Bronchial epithelial cell (primary cell): ENCODE results near the gene RPS6KA4. TPM values are rescaled to one million over a fixed set of nuclear protein-coding genes. Genes with fewer than 3 reads are reported as not detected.
A peak's percentile ranks its signal among the peaks of the same experiment; 100 is the strongest.

Experiments used
- DNase-seq: peaks from one replicate; pipeline ENCODE4 v3.0.0-alpha.2; 2010; ENCODE audit warnings: low read depth
- FAIRE-seq: peaks from 2 replicates; lab custom pipeline; 2011; peaks lifted over from hg19 to GRCh38; lab: Jason Lieb, UNC
- H3K27me3 ChIP-seq: 2 replicates; pipeline ENCODE4 v1.5.1; 2011; ENCODE audit warnings: low read length; ENCODE audit not compliant: control insufficient read depth, insufficient read depth
- H3K36me3 ChIP-seq: 2 replicates; pipeline ENCODE4 v1.5.1; 2011; ENCODE audit warnings: low read length; ENCODE audit not compliant: control insufficient read depth, insufficient read depth
- H3K4me3 ChIP-seq: 2 replicates; pipeline ENCODE4 v1.5.1; 2011; ENCODE audit warnings: mild to moderate bottlenecking, low read depth, low read length, control low read depth
- total RNA-seq: library from RNA; depleted of rRNA; stranded (reverse); fragments of >200 nt; gene quantifications from 2 replicates; pipeline ENCODE4 v1.2.1, GENCODE V29; 2014
- TF ChIP-seq, protein P1 (sequence below): IDR thresholded peaks from 2 replicates; pipeline ENCODE4 v1.5.1; 2011; ENCODE audit warnings: mild to moderate bottlenecking, moderate library complexity, low read length, control low read depth, inconsistent platforms; ENCODE audit not compliant: insufficient read depth, severe bottlenecking

The RPS6KA4 gene
- total RNA-seq, 1 donor from 2014 or later = 59.5 TPM

DNA sequence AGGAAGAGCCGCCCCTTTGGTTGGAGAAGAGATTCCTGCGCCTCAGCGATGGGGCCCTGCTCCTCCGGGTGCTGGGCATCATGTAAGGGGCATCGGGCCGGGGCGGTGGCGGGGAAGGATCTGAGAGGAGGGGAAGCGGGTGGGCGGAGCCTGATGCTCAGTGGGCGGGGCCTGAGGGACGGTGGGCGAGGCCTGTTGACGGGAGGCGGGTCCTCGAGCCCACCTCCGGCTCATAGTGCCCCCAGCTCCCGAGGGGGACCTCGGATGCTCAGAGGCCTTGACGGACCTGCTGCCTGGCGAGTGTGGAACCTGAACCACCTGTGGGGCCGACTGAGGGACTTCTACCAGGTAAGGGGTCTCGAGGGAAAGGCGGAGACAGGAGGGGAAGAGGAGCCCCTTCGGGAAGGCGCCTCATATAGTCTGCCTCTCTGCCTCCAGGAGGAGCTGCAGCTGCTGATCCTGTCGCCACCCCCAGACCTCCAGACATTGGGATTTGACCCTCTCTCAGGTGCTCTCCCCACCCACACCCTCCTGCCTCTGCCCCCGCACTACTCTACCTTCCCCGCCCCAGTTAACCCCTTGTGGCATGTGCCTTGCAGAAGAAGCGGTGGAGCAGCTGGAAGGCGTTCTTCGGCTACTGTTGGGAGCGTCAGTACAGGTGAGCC is 18.2 kb upstream of the RPS6KA4 start:
- Histone ChIP-seq H3K36me3 (no peaks in the 10 kb centered on the region), H3K4me3 (no peak overlapping the region), H3K27me3 (no peaks in the 10 kb centered on the region)
- no peak for FAIRE-seq
- TF ChIP-seq, protein P1, sequence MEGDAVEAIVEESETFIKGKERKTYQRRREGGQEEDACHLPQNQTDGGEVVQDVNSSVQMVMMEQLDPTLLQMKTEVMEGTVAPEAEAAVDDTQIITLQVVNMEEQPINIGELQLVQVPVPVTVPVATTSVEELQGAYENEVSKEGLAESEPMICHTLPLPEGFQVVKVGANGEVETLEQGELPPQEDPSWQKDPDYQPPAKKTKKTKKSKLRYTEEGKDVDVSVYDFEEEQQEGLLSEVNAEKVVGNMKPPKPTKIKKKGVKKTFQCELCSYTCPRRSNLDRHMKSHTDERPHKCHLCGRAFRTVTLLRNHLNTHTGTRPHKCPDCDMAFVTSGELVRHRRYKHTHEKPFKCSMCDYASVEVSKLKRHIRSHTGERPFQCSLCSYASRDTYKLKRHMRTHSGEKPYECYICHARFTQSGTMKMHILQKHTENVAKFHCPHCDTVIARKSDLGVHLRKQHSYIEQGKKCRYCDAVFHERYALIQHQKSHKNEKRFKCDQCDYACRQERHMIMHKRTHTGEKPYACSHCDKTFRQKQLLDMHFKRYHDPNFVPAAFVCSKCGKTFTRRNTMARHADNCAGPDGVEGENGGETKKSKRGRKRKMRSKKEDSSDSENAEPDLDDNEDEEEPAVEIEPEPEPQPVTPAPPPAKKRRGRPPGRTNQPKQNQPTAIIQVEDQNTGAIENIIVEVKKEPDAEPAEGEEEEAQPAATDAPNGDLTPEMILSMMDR = peak; percentile 3
- no peak for DNase-seq

- H3K27me3 ChIP-seq = no peaks in the 10 kb centered on the region
- DNase-seq = no peak
- H3K36me3 ChIP-seq = no peaks in the 10 kb centered on the region
- H3K4me3 ChIP-seq = no peak overlapping the region
- TF ChIP-seq, protein P1 = no peak
- FAIRE-seq = no peak
Observed at GRCh38 chr11:64341429-64341828, 17.5 kb upstream of the RPS6KA4 start.

DNA sequence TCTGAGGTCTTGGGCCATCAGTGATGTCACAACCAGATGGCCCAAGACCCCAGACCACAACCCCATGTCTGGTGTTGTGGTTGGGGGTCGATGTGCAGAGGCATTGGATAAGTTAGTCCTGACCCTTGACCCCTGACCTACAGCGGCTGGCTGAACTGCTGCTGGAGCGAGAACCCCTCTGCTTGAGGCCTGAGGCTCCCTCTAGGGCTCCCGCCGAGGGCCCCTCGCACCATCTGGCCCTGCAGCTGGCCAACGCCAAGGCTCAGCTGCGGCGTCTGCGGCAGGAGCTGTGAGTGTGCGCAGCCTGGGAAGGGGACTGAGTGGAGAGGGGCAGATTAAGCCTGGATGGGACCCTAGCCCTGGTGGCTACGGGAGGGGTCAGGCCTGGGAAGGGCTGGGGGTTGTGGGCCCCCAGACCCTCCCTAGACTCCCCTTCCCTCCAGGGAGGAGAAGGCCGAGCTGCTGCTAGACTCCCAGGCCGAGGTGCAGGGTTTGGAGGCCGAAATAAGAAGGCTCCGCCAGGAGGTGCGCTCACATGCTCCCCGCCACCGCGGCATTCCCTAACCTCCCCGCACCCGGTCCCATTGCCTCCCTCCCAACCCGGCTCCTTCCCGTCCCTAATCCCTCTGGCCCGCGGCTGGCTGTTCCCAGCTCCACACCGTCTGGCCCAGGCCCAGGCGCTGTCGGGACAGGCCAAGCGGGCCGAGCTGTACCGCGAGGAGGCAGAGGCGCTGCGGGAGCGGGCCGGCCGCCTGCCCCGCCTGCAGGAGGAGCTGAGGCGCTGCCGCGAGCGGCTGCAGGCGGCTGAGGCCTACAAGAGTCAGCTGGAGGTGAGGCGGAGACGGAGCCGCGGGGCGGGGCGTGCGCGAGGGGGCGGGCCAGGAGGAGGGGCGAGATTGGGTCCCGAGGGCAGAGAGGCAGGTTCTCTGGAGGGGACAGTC is 16.8 kb upstream of the RPS6KA4 start:
- no peaks in the 10 kb centered on the region for H3K36me3 ChIP-seq
- peak overlapping the region; percentile 30 for H3K4me3 ChIP-seq
- FAIRE-seq = no peak
- no peaks in the 10 kb centered on the region for H3K27me3 ChIP-seq
- peak; percentile 81 for DNase-seq
- TF ChIP-seq, protein P1 = peak; percentile 64

DNA sequence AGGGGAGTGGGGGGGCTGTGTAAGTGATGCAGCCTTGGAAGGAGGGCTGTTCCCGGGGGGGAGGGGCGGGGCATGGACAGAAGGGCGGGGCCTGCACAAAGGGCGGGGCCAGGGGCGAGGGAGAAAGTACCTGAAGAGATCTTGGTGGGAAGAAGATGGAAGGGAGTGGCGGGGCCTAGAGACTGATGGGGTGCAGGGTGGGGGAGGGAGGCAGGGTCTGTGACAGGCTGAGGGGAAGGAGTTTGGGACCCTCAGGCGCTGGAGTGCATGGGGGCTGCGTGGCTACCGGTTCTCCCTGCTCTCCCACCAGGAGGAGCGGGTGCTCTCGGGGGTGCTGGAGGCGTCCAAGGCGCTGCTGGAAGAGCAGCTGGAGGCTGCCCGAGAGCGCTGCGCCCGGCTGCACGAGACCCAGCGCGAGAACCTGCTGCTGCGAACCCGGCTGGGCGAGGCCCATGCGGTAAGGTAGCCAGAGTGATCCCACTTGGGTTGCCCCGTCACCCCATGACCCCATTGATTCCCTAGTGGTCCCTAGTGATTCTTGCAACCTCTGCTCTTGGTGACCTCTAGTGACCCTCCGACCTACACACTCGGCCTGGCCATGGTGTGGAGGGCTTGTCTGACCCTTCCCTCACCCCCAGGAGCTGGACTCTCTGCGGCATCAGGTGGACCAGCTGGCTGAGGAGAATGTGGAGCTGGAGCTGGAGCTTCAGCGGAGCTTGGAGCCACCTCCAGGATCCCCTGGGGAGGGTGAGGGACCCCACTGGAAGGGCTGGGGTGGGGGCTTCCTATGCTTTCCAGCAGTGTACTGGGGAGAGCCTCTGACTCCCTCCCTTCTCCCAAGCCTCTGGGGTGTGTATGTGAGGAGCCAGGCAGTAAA is 15.9 kb upstream of the RPS6KA4 start:
- no peak for FAIRE-seq
- peak overlapping the region; percentile 29 for H3K4me3 ChIP-seq
- TF ChIP-seq, protein P1 = no peak

DNA sequence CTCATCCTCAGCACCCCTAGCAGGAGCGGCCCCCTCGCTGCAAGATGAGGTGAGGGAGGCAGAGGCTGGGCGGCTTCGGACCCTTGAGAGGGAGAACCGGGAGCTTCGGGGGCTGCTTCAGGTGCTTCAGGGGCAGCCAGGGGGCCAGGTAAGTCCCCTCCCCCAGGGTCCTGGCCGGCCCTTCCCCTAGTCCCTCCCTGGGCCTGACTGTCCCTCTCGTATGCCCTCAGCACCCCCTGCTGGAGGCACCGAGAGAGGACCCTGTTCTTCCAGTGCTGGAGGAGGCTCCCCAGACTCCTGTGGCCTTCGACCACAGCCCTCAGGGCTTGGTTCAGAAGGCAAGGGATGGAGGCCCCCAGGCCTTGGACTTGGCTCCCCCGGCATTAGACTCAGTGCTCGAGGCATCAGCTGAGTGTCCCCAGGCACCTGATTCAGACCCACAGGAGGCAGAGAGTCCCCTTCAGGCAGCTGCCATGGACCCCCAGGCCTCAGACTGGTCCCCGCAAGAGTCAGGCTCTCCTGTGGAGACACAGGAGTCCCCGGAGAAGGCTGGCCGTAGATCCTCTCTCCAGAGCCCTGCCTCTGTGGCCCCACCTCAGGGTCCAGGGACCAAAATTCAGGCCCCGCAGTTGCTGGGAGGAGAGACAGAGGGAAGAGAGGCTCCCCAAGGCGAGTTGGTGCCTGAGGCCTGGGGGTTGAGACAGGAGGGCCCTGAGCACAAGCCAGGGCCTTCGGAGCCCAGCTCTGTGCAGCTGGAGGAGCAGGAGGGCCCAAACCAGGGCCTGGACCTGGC is 15.0 kb upstream of the RPS6KA4 start:
- TF ChIP-seq, protein P1 = peak; percentile 51
- no peak for DNase-seq

More for the DNA sequence above, 15.9 kb upstream of the RPS6KA4 start:
- Histone ChIP-seq H3K36me3 (no peaks in the 10 kb centered on the region), H3K27me3 (no peaks in the 10 kb centered on the region)
- DNase-seq = no peak

More for the DNA sequence above, 15.0 kb upstream of the RPS6KA4 start:
- H3K27me3 ChIP-seq = no peaks in the 10 kb centered on the region
- H3K36me3 ChIP-seq = no peaks in the 10 kb centered on the region
- no peak for FAIRE-seq
- H3K4me3 ChIP-seq = no peak overlapping the region
